Astrocyte (in vitro differentiated cells and primary cell): Measurements from ENCODE around the gene SH3BP5L.

Experiments
- EZH2 ChIP-seq: IDR thresholded peaks from 2 replicates; pipeline ENCODE4 v1.6.1; 2012; ENCODE audit warnings: mild to moderate bottlenecking, low read length, inconsistent platforms; ENCODE audit not compliant: insufficient read depth
- TF ChIP-seq, protein P1 (sequence below): IDR thresholded peaks from 2 replicates; pipeline ENCODE4 v1.5.1; 2011; ENCODE audit warnings: low read depth, mild to moderate bottlenecking, inconsistent platforms, low read length, moderate library complexity; ENCODE audit not compliant: insufficient read depth

DNA sequence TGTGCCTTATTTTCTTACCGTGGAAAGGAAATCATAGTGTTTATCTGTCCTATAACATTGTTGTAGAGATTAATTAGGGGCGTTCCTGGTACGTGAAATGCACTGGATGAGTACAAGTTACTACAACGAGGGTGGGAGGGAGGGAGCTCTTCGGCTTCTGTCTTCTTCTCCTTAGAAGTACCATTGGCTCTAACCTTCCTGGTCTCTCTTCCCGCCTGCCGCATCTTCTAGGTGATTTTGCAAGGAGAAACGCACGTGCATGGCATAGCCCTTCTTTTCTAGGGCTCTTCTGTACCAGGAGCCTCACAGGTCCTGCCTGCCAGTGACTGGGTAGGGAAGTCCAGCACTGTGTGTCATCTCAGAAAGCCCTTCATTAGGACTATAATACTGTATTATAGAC lies 16.8 kb downstream of the SH3BP5L start:
- TF ChIP-seq, protein P1, sequence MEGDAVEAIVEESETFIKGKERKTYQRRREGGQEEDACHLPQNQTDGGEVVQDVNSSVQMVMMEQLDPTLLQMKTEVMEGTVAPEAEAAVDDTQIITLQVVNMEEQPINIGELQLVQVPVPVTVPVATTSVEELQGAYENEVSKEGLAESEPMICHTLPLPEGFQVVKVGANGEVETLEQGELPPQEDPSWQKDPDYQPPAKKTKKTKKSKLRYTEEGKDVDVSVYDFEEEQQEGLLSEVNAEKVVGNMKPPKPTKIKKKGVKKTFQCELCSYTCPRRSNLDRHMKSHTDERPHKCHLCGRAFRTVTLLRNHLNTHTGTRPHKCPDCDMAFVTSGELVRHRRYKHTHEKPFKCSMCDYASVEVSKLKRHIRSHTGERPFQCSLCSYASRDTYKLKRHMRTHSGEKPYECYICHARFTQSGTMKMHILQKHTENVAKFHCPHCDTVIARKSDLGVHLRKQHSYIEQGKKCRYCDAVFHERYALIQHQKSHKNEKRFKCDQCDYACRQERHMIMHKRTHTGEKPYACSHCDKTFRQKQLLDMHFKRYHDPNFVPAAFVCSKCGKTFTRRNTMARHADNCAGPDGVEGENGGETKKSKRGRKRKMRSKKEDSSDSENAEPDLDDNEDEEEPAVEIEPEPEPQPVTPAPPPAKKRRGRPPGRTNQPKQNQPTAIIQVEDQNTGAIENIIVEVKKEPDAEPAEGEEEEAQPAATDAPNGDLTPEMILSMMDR = no peak
- no peak for TF ChIP-seq EZH2
